ENCODE measurements around the gene FLRT1. TPM values are rescaled to one million over a fixed set of nuclear protein-coding genes. Genes with fewer than 3 reads are reported as not detected.

FLRT1 gene
- total RNA-seq, 1 experiment from 2014 or later: 0.31 TPM

DNA sequence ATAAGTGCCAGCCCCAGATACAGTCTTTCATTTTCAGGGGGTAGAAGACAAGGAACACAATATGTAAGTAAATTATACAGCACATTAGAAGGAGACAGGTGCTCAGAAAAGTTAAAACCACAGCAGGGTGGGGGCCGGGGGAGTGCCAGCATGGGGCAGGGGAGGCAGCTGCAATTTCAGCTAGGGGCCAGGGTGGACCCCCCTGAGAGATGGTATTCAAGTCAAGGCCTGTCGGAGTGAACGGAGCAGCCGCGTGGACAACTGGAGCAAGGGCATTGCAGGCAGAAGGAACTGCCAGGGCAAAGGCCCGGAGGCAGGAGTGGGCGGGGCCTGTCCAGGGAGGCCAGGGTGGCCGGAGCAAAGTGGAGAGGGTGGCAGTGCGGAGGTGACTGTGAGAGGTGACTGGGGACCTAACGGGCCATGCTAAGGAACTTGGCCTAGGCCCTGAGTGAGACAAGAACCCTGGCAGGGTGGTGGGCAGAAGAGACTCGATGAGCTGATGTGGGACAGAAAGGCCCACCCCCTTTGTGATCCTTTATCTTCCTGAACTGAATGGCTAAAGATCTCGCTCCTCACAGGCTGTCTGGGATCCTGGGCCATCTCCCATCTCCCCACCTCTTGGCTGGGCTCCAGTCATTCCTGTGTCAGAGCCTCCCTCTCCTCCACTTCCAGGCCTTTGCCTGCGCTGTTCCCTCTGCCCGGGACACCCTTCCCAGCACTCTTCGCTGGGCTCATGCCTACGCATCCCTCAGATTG is 22.4 kb upstream of the FLRT1 start:
- H3K9ac ChIP-seq (ENCODE audit: extremely low read depth, insufficient read length, low read length): no peak overlapping the region
- TF ChIP-seq, protein P1, sequence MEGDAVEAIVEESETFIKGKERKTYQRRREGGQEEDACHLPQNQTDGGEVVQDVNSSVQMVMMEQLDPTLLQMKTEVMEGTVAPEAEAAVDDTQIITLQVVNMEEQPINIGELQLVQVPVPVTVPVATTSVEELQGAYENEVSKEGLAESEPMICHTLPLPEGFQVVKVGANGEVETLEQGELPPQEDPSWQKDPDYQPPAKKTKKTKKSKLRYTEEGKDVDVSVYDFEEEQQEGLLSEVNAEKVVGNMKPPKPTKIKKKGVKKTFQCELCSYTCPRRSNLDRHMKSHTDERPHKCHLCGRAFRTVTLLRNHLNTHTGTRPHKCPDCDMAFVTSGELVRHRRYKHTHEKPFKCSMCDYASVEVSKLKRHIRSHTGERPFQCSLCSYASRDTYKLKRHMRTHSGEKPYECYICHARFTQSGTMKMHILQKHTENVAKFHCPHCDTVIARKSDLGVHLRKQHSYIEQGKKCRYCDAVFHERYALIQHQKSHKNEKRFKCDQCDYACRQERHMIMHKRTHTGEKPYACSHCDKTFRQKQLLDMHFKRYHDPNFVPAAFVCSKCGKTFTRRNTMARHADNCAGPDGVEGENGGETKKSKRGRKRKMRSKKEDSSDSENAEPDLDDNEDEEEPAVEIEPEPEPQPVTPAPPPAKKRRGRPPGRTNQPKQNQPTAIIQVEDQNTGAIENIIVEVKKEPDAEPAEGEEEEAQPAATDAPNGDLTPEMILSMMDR (conservative IDR thresholded peaks at IDR 0.05): no peak
- no peak overlapping the region for H3K14ac ChIP-seq (ENCODE audit: insufficient read depth, low read length)
- no peaks in the 10 kb centered on the region for H3K4me1 ChIP-seq (ENCODE audit: insufficient read depth, low read length)
- Mint-ChIP-seq H3K9me3 (peaks cover 9 to 14% of the 10 kb centered on the region in 2 experiments; a peak in 3 of 5 replicates), H3K27ac (no peak overlapping the region; a peak in 1 of 7 replicates), H3K4me1 (peaks cover 2% of the 10 kb centered on the region in 2 experiments; a peak in 3 of 4 replicates), H3K27me3 (ENCODE audit: low read depth) (peaks cover 80% of the 10 kb centered on the region), H3K4me3 (no peak overlapping the region; a peak in 1 of 5 replicates), H3K36me3 (ENCODE audit: insufficient read depth in 1 of 3, low read depth in 3 of 3) (peaks cover 2 to 10% (median 4%) of the 10 kb centered on the region in 3 experiments; a peak in 5 of 7 replicates)
- H2AFZ ChIP-seq (ENCODE audit: low read length): no peak overlapping the region
- no peak overlapping the region for H2AK5ac ChIP-seq (ENCODE audit: insufficient read length, low read length)
- H2BK5ac ChIP-seq (ENCODE audit: insufficient read length, low read length): no peak overlapping the region
- no peak overlapping the region for H4K8ac ChIP-seq (replicated peaks; ENCODE audit: insufficient read length, low read depth, low read length)
- no peak overlapping the region for H2BK15ac ChIP-seq (ENCODE audit: low read depth, low read length)
- H2BK20ac ChIP-seq (ENCODE audit: low read depth, low read length, poor library complexity, severe bottlenecking): no peak overlapping the region
- H3K4me2 ChIP-seq (ENCODE audit: insufficient read depth, insufficient read length, low read length): no peak overlapping the region
- H2BK12ac ChIP-seq (ENCODE audit: insufficient read length, low read depth, low read length): no peak overlapping the region
- H3K56ac ChIP-seq (ENCODE audit: insufficient read length, low read depth, low read length): no peak overlapping the region
- no peak overlapping the region for H4K5ac ChIP-seq (ENCODE audit: insufficient read length, low read depth, low read length)
- WGBS (ENCODE audit: extremely low coverage, insufficient read length, low lambda C conversion rate): no CpG with 5 or more reads among the region's 16 CpGs
- H3T11ph ChIP-seq (ENCODE audit: low read length): no peak overlapping the region
- peaks cover 13% of the 10 kb centered on the region; the same call in 1 of the 2 replicates for H3K27me3 ChIP-seq (ENCODE audit: insufficient read depth, low read length)
- H2BK120ac ChIP-seq (ENCODE audit: low read depth, low read length, poor library complexity, severe bottlenecking): no peak overlapping the region
- no peak for DNase-seq
- H3K23me2 ChIP-seq (ENCODE audit: insufficient read length, low read depth, low read length, poor library complexity, severe bottlenecking): no peaks in the 10 kb centered on the region
- no peaks in the 10 kb centered on the region for H3K79me2 ChIP-seq (ENCODE audit: insufficient read depth, low read length)
- H3K9me3 ChIP-seq (ENCODE audit: control insufficient read depth, low read depth, low read length): no peaks in the 10 kb centered on the region
- no peak overlapping the region for H3K23ac ChIP-seq (ENCODE audit: insufficient read length, low read depth, low read length)
- no peaks in the 10 kb centered on the region for H3K79me1 ChIP-seq (ENCODE audit: insufficient read depth, low read depth, low read length, poor library complexity, severe bottlenecking)
- no peak overlapping the region for H3K27ac ChIP-seq (ENCODE audit: insufficient read length, low read depth, low read length)
- H3K18ac ChIP-seq (ENCODE audit: insufficient read length, low read depth, low read length): no peak overlapping the region
- no peaks in the 10 kb centered on the region for H4K20me1 ChIP-seq (ENCODE audit: control insufficient read depth, insufficient read depth, insufficient read length)
- H4K91ac ChIP-seq (ENCODE audit: insufficient read length, low read depth, low read length): no peak overlapping the region
- no peak overlapping the region for H3K4ac ChIP-seq (ENCODE audit: low read depth, low read length)

All from H9 (cell line).